Trophoblast cell (in vitro differentiated cells and primary cell): Measurements from ENCODE around the gene DOCK2.
"Not testable (repeated sequence)": the region's sequence is repeated elsewhere in the genome, so short reads cannot be mapped to it uniquely, and the experiment has no call there.

Experiments used
- DNase-seq, 2 donors: peaks; one replicate each; pipeline ENCODE4 v3.0.0-alpha.2; 2016
- H2AFZ ChIP-seq: 2 replicates; pipeline ENCODE4 v1.6.1; 2013; ENCODE audit warnings: low read length, moderate library complexity, mild to moderate bottlenecking; ENCODE audit not compliant: insufficient read depth, poor library complexity
- H2AK5ac ChIP-seq: 2 replicates; pipeline ENCODE4 v1.6.1; 2013; ENCODE audit warnings: mild to moderate bottlenecking, low read length
- H2BK120ac ChIP-seq: 2 replicates; pipeline ENCODE4 v1.6.1; 2013; ENCODE audit warnings: low read length, mild to moderate bottlenecking, moderate library complexity; ENCODE audit not compliant: insufficient read depth, poor library complexity
- H2BK12ac ChIP-seq: 2 replicates; pipeline ENCODE4 v1.6.1; 2013; ENCODE audit warnings: mild to moderate bottlenecking, low read length, moderate library complexity
- H2BK5ac ChIP-seq: 2 replicates; pipeline ENCODE4 v1.6.1; 2013; ENCODE audit warnings: low read length, low read depth, moderate library complexity, mild to moderate bottlenecking; ENCODE audit not compliant: poor library complexity
- H3K14ac ChIP-seq: 2 replicates; pipeline ENCODE4 v1.6.1; 2013; ENCODE audit warnings: mild to moderate bottlenecking, low read length
- H3K18ac ChIP-seq: 2 replicates; pipeline ENCODE4 v1.6.1; 2013; ENCODE audit warnings: mild to moderate bottlenecking, low read length
- H3K23ac ChIP-seq: 2 replicates; pipeline ENCODE4 v1.6.1; 2013; ENCODE audit warnings: low read length
- H3K27ac ChIP-seq: 2 replicates; pipeline ENCODE4 v1.5.1; 2013; ENCODE audit warnings: low read depth, mild to moderate bottlenecking, inconsistent platforms, low read length, moderate library complexity
- H3K27me3 ChIP-seq: 2 replicates; pipeline ENCODE4 v1.6.1; 2013; ENCODE audit warnings: inconsistent platforms, mild to moderate bottlenecking, low read length, moderate library complexity; ENCODE audit not compliant: insufficient read depth
- H3K36me3 ChIP-seq, 2 experiments: 1 replicate in 1 of 2; 2 replicates in 1 of 2; pipeline ENCODE4 v1.6.1; 2013; ENCODE audit warnings: low read length in 2 of 2, mild to moderate bottlenecking in 2 of 2, moderate library complexity in 1 of 2; ENCODE audit not compliant: insufficient read depth in 2 of 2, control insufficient read depth in 1 of 2
- H3K4ac ChIP-seq: 2 replicates; pipeline ENCODE4 v1.6.1; 2013; ENCODE audit warnings: low read depth, mild to moderate bottlenecking, low read length, moderate library complexity
- H3K4me1 ChIP-seq, 2 experiments: 1 replicate in 1 of 2; 2 replicates in 1 of 2; pipeline ENCODE4 v1.6.1; 2013; ENCODE audit warnings: low read length in 2 of 2, mild to moderate bottlenecking in 2 of 2, moderate library complexity in 1 of 2; ENCODE audit not compliant: insufficient read depth in 2 of 2, control insufficient read depth in 1 of 2
- H3K4me2 ChIP-seq: 2 replicates; pipeline ENCODE4 v1.6.1; 2013; ENCODE audit warnings: inconsistent platforms, mild to moderate bottlenecking, low read length, moderate library complexity
- H3K4me3 ChIP-seq: 2 replicates; pipeline ENCODE4 v1.5.1; 2013; ENCODE audit warnings: mild to moderate bottlenecking, low read depth, low read length, inconsistent platforms
- H3K79me1 ChIP-seq: one replicate; pipeline ENCODE4 v1.6.1; 2013; ENCODE audit warnings: low read length
- H3K79me2 ChIP-seq: 2 replicates; pipeline ENCODE4 v1.6.1; 2013; ENCODE audit warnings: low read length, mild to moderate bottlenecking; ENCODE audit not compliant: control insufficient read depth, insufficient read depth, poor library complexity
- H3K9ac ChIP-seq: 2 replicates; pipeline ENCODE4 v1.6.1; 2013; ENCODE audit warnings: mild to moderate bottlenecking, low read length
- H3K9me3 ChIP-seq: 2 replicates; pipeline ENCODE4 v1.6.1; 2013; ENCODE audit warnings: low read depth, mild to moderate bottlenecking, control low read depth, inconsistent platforms, low read length; ENCODE audit not compliant: insufficient read depth
- H4K12ac ChIP-seq: 2 replicates; pipeline ENCODE4 v1.6.1; 2013; ENCODE audit warnings: low read depth, mild to moderate bottlenecking, low read length, moderate library complexity
- H4K8ac ChIP-seq: 2 replicates; pipeline ENCODE4 v1.6.1; 2013; ENCODE audit warnings: low read depth, mild to moderate bottlenecking, low read length, moderate library complexity
- H4K91ac ChIP-seq: one replicate; pipeline ENCODE4 v1.6.1; 2013; ENCODE audit warnings: low read depth, mild to moderate bottlenecking, low read length, moderate library complexity
- WGBS: extraction: QIAGEN DNeasy Blood & Tissue Kit; methylation state at CpG from one replicate; pipeline ENCODE4 v1.1.7; 2013; ENCODE audit warnings: missing lambda C conversion rate; ENCODE audit not compliant: insufficient read length, insufficient coverage; ENCODE audit errors: extremely low coverage; 5-methylcytosine and 5-hydroxymethylcytosine counted together

DOCK2 gene

DNA sequence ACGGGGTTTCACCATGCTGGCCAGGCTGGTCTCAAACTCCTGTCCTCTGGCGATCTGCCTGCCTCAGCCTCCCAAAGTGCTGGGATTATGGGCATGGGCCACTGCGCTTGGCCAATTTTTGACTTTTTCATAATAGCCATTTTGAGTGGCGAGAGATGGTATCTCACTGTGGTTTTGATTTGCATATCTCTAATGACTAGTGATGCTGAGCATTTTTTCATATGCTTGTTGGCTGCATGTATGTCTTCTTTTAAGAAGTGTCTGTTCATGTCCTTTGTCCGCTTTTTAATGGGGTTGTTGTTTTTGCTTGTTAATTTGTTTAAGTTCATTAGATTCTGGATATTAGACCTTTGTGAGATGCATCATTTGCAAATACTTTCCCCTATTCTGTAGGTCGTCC is 129.9 kb downstream of the DOCK2 start:
- H3K27ac ChIP-seq, H3K4me1 ChIP-seq, H4K12ac ChIP-seq, H3K4ac ChIP-seq, H4K91ac ChIP-seq, H2BK12ac ChIP-seq, H3K4me2 ChIP-seq, H3K79me2 ChIP-seq, H2AK5ac ChIP-seq, H3K14ac ChIP-seq, H3K23ac ChIP-seq, H3K27me3 ChIP-seq, H3K9me3 ChIP-seq, H4K8ac ChIP-seq, H3K36me3 ChIP-seq, H2AFZ ChIP-seq, H3K79me1 ChIP-seq, H3K9ac ChIP-seq, DNase-seq, H3K4me3 ChIP-seq, H3K18ac ChIP-seq, H2BK120ac ChIP-seq, H2BK5ac ChIP-seq: not testable (repeated sequence)
- WGBS, result no CpG with 5 or more reads among the region's 6 CpGs

GRCh38 chr5:169767938-169768337 is 130.9 kb downstream of the DOCK2 start:
- H4K8ac ChIP-seq, result no peak overlapping the region
- whole genome bisulfite sequencing, result no CpG with 5 or more reads among the region's 6 CpGs
- H3K36me3 ChIP-seq, result no peaks in the 10 kb centered on the region
- H2BK120ac ChIP-seq, result no peak overlapping the region
- no peak overlapping the region for H2AK5ac ChIP-seq
- H3K79me1 ChIP-seq, result no peaks in the 10 kb centered on the region
- no peak overlapping the region for H3K4me2 ChIP-seq
- H3K18ac ChIP-seq, result no peak overlapping the region
- no peak overlapping the region for H3K4ac ChIP-seq
- H3K9me3 ChIP-seq, result no peaks in the 10 kb centered on the region
- H2BK5ac ChIP-seq, result no peak overlapping the region
- no peak for DNase-seq
- no peak overlapping the region for H3K9ac ChIP-seq
- H3K27ac ChIP-seq, result no peak overlapping the region
- no peak overlapping the region for H3K4me3 ChIP-seq
- no peak overlapping the region for H4K12ac ChIP-seq
- H3K27me3 ChIP-seq, result no peaks in the 10 kb centered on the region
- no peak overlapping the region for H3K14ac ChIP-seq
- no peak overlapping the region for H2AFZ ChIP-seq
- H4K91ac ChIP-seq, result no peak overlapping the region
- no peak overlapping the region for H3K23ac ChIP-seq
- H2BK12ac ChIP-seq, result no peak overlapping the region
- H3K79me2 ChIP-seq, result no peaks in the 10 kb centered on the region
- no peaks in the 10 kb centered on the region for H3K4me1 ChIP-seq

DNA sequence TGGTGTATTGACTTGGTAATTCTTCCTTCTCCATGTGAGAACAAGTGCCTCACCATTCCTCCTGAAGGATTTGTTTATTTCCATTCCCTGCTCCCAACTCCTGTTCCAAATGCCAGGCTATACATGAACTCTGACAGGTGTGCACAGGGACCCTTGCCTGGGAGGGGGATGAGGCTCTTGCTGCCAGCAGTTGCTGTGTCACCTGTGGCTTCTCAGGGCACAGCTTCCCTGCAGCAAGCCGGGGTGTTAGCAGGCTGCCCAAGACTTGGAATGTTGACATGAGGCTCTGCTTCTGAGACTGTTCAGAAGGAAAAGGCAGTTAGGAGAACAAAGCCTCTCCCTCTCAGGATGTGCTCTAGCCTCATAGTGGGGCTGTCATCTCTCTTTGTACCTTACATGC is 131.3 kb downstream of the DOCK2 start:
- Histone ChIP-seq H2AFZ (no peak overlapping the region), H2AK5ac (no peak overlapping the region), H2BK5ac (no peak overlapping the region), H3K4me3 (no peak overlapping the region), H2BK120ac (no peak overlapping the region), H3K4me1 (no peaks in the 10 kb centered on the region), H3K18ac (no peak overlapping the region), H4K8ac (no peak overlapping the region), H3K14ac (no peak overlapping the region), H3K79me1 (no peaks in the 10 kb centered on the region), H3K23ac (no peak overlapping the region), H4K12ac (no peak overlapping the region), H4K91ac (no peak overlapping the region), H3K9ac (no peak overlapping the region), H3K36me3 (no peaks in the 10 kb centered on the region), H3K9me3 (no peaks in the 10 kb centered on the region), H3K27me3 (no peaks in the 10 kb centered on the region), H3K4ac (no peak overlapping the region), H3K27ac (no peak overlapping the region), H3K4me2 (no peak overlapping the region), H3K79me2 (no peaks in the 10 kb centered on the region), H2BK12ac (no peak overlapping the region)
- DNase-seq, result no peak
- no CpG with 5 or more reads among the region's 1 CpG for WGBS

- H4K8ac ChIP-seq, result no peak overlapping the region
- no peak overlapping the region for H2AFZ ChIP-seq
- WGBS, result no CpG with 5 or more reads among the region's 1 CpG
- H3K18ac ChIP-seq, result no peak overlapping the region
- no peak overlapping the region for H4K91ac ChIP-seq
- no peak overlapping the region for H3K27ac ChIP-seq
- no peaks in the 10 kb centered on the region for H3K79me1 ChIP-seq
- H3K4me2 ChIP-seq, result no peak overlapping the region
- no peak overlapping the region for H3K23ac ChIP-seq
- H3K4me3 ChIP-seq, result no peak overlapping the region
- no peak overlapping the region for H2BK12ac ChIP-seq
- H2BK120ac ChIP-seq, result no peak overlapping the region
- no peak for DNase-seq
- H3K9me3 ChIP-seq, result no peaks in the 10 kb centered on the region
- no peaks in the 10 kb centered on the region for H3K36me3 ChIP-seq
- H3K9ac ChIP-seq, result no peak overlapping the region
- no peak overlapping the region for H3K4ac ChIP-seq
- H2AK5ac ChIP-seq, result no peak overlapping the region
- H2BK5ac ChIP-seq, result no peak overlapping the region
- H4K12ac ChIP-seq, result no peak overlapping the region
- H3K79me2 ChIP-seq, result no peaks in the 10 kb centered on the region
- no peaks in the 10 kb centered on the region for H3K4me1 ChIP-seq
- no peak overlapping the region for H3K14ac ChIP-seq
- H3K27me3 ChIP-seq, result no peaks in the 10 kb centered on the region
Measured at GRCh38 chr5:169770109-169770508, 133.0 kb downstream of the DOCK2 start.
